HCT116 (cell line): ENCODE measurements around the gene CD63. TPM values are rescaled to one million over a fixed set of nuclear protein-coding genes. Genes with fewer than 3 reads are reported as not detected.

Experiments
- ATAC-seq: fragments of 200-7000 bp; cut with Tn5 transposase; 2 replicates; pipeline ENCODE4 v1.9.1; 2020; ENCODE audit warnings: mild to moderate bottlenecking, moderate library complexity
- BruUV-seq: library from RNA; stranded (reverse); fragments of 400-500 nt; replicated peaks from 2 replicates; lab custom pipeline; 2021; lab: Mats Ljungman, UMichigan
- CTCF ChIA-PET: fragments of 300-600 bp; sonication (Branson Sonifier 250); formaldehyde crosslinking; loops from one replicate; lab custom pipeline; 2021; ENCODE audit warnings: antibody characterized with exemption; lab: Charles Lee
- POLR2A ChIA-PET: fragments of 300-600, 350-600 bp; sonication (Branson Sonifier 250); formaldehyde crosslinking; loops from one replicate; lab custom pipeline; 2021; ENCODE audit warnings: antibody characterized with exemption; lab: Charles Lee
- RAD21 ChIA-PET, 2 experiments: fragments of 300-600 bp; sonication (Branson Sonifier 250); formaldehyde crosslinking; loops; one replicate each; lab custom pipeline; 2023; ENCODE audit warnings: low total read pairs in 2 of 2; ENCODE audit not compliant: uncharacterized antibody in 2 of 2, unreplicated experiment in 2 of 2, low non-redundant PET in 1 of 2; lab: Charles Lee
- DNase-seq: peaks from one replicate; pipeline ENCODE4 v3.0.0-alpha.2; 2010; ENCODE audit warnings: low read depth, low spot score
- H2AFZ ChIP-seq: fragments of 200-600 bp; shearing (Covaris generic), sonication (generic); 2 replicates; pipeline ENCODE4 v1.6.1; 2017; ENCODE audit warnings: low read depth, mixed run types, mixed read lengths, antibody characterized with exemption, low read length; ENCODE audit not compliant: poor library complexity, severe bottlenecking
- H3K27ac ChIP-seq: 2 replicates; pipeline ENCODE4 v1.5.1; 2012; ENCODE audit warnings: low read depth, low read length
- H3K27me3 ChIP-seq: fragments of 200-600 bp; sonication (generic); 2 replicates; pipeline ENCODE4 v1.6.1; 2016; ENCODE audit warnings: mixed run types, low read length, mixed read lengths; ENCODE audit not compliant: insufficient read depth
- H3K36me3 ChIP-seq, 2 experiments: fragments of 200-500 bp in 1 of 2; fragments of 200-600 bp in 1 of 2; sonication (Bioruptor generic) in 1 of 2; sonication (generic) in 1 of 2; 2 replicates each; pipeline versions ENCODE4 v1.5.1 to v1.6.1; 2014 to 2016; ENCODE audit warnings: low read length in 2 of 2, inconsistent platforms in 1 of 2, mixed read lengths in 1 of 2, mixed run types in 1 of 2; ENCODE audit not compliant: insufficient read depth in 2 of 2, control insufficient read depth in 1 of 2
- H3K4me1 ChIP-seq, 2 experiments: fragments of 200-600 bp in 1 of 2; sonication (generic) in 1 of 2; 2 replicates each; pipeline versions ENCODE4 v1.5.1 to v1.6.1; 2012 to 2017; ENCODE audit warnings: low read length in 2 of 2, inconsistent platforms in 1 of 2, mild to moderate bottlenecking in 1 of 2, mixed read lengths in 1 of 2, mixed run types in 1 of 2, moderate library complexity in 1 of 2; ENCODE audit not compliant: insufficient read depth in 2 of 2, control insufficient read depth in 1 of 2
- H3K4me2 ChIP-seq: fragments of 200-600 bp; sonication (generic); 2 replicates; pipeline ENCODE4 v1.6.1; 2017; ENCODE audit warnings: mixed run types, low read length, mixed read lengths
- H3K4me3 ChIP-seq, 2 experiments: fragments of 200-600 bp in 1 of 2; sonication (generic) in 1 of 2; replicated peaks in 1 of 2; 2 replicates each; pipeline ENCODE4 v1.5.1; 2011 to 2016; ENCODE audit warnings: low read length in 2 of 2, control low read depth in 1 of 2, low read depth in 1 of 2, mild to moderate bottlenecking in 1 of 2, mixed read lengths in 1 of 2, mixed run types in 1 of 2
- H3K79me2 ChIP-seq: fragments of 200-600 bp; sonication (generic); 2 replicates; pipeline ENCODE4 v1.6.1; 2017; ENCODE audit warnings: mild to moderate bottlenecking, mixed run types, low read length, moderate library complexity, mixed read lengths; ENCODE audit not compliant: insufficient read depth
- H3K9ac ChIP-seq: fragments of 200-600 bp; sonication (generic); 2 replicates; pipeline ENCODE4 v1.6.1; 2016; ENCODE audit warnings: low read length, mixed read lengths
- H3K9me2 ChIP-seq: fragments of 200-600 bp; sonication (generic), shearing (Covaris generic); 2 replicates; pipeline ENCODE4 v1.6.1; 2017; ENCODE audit warnings: mixed run types, mild to moderate bottlenecking, moderate library complexity; ENCODE audit not compliant: insufficient read depth
- H3K9me3 ChIP-seq, 2 experiments: fragments of 200-500 bp in 1 of 2; fragments of 200-600 bp in 1 of 2; sonication (Bioruptor generic) in 1 of 2; sonication (generic) in 1 of 2; 2 replicates each; pipeline ENCODE4 v1.6.1; 2014 to 2017; ENCODE audit warnings: low read length in 2 of 2, mixed read lengths in 2 of 2, inconsistent platforms in 1 of 2, low read depth in 1 of 2, mild to moderate bottlenecking in 1 of 2, mixed run types in 1 of 2, moderate library complexity in 1 of 2; ENCODE audit not compliant: control insufficient read depth in 1 of 2, insufficient read depth in 1 of 2
- H4K20me1 ChIP-seq: fragments of 200-600 bp; sonication (generic), shearing (Covaris generic); 2 replicates; pipeline ENCODE4 v1.6.1; 2017; ENCODE audit warnings: mixed run types, mild to moderate bottlenecking, moderate library complexity; ENCODE audit not compliant: insufficient read depth
- ATF3 ChIP-seq: IDR thresholded peaks from 2 replicates; pipeline ENCODE4 v1.6.1; 2012
- CBX3 ChIP-seq: IDR thresholded peaks from 2 replicates; pipeline ENCODE4 v1.6.1; 2012; ENCODE audit warnings: low read depth
- CTCF ChIP-seq, 3 experiments: fragments of 200-600 bp in 1 of 3; sonication (generic) in 1 of 3; IDR thresholded peaks in 2 of 3; conservative IDR thresholded peaks in 1 of 3; 2 replicates each; pipeline ENCODE4 v1.5.1; 2012 to 2017; ENCODE audit warnings: low read depth in 2 of 3, low read length in 2 of 3, antibody characterized with exemption in 1 of 3, borderline replicate concordance in 1 of 3, control low read depth in 1 of 3, mild to moderate bottlenecking in 1 of 3, mixed read lengths in 1 of 3, mixed run types in 1 of 3, moderate library complexity in 1 of 3; ENCODE audit not compliant: insufficient read depth in 1 of 3
- EGR1 ChIP-seq: IDR thresholded peaks from 2 replicates; pipeline ENCODE4 v1.6.1; 2012; ENCODE audit warnings: low read depth
- ELF1 ChIP-seq: IDR thresholded peaks from 2 replicates; pipeline ENCODE4 v1.6.1; 2012; ENCODE audit warnings: low read depth, borderline replicate concordance
- MAX ChIP-seq: IDR thresholded peaks from 2 replicates; pipeline ENCODE4 v1.6.1; 2012
- REST ChIP-seq: IDR thresholded peaks from 2 replicates; pipeline ENCODE4 v1.6.1; 2012; ENCODE audit warnings: low read depth
- SP1 ChIP-seq: IDR thresholded peaks from 2 replicates; pipeline ENCODE4 v1.6.1; 2012; ENCODE audit warnings: low read depth
- TCF7L2 ChIP-seq: IDR thresholded peaks from 2 replicates; pipeline ENCODE4 v1.7.0; 2011; ENCODE audit warnings: borderline replicate concordance, inconsistent platforms; ENCODE audit not compliant: insufficient read depth, insufficient read length; ENCODE audit errors: extremely low read depth
- ZFX ChIP-seq: fragments of 450-650 bp; IDR thresholded peaks from 2 replicates; pipeline ENCODE4 v1.6.1; 2017
- intact Hi-C: fragments of 100-400 bp; cut with micrococcal nuclease; formaldehyde crosslinking; loops from 2 replicates; pipeline ENCODE4 v1.10.0; 2022
- total RNA-seq: library from RNA; stranded (reverse); gene quantifications from one replicate; pipeline ENCODE4 v1.2.1, GENCODE V29; 2021; ENCODE audit not compliant: unreplicated experiment

Gene CD63
- total RNA-seq, 1 experiment from 2014 or later = 355 TPM

- H3K79me2 ChIP-seq = peaks cover 11% of the 10 kb centered on the region
- H3K27ac ChIP-seq = no peak overlapping the region
- no peaks in the 10 kb centered on the region for H3K9me2 ChIP-seq
- no peak overlapping the region for H3K4me3 ChIP-seq
- BruUV-seq = no TSS peak
- H3K36me3 ChIP-seq = no peaks in the 10 kb centered on the region
- TF ChIP-seq CTCF (IDR thresholded peaks at IDR 0.05 in 2 of 3, conservative IDR thresholded peaks at IDR 0.05 in 1 of 3; ENCODE audit: borderline replicate concordance in 1 of 3, insufficient read depth in 1 of 3, low read depth in 2 of 3, low read length in 2 of 3) (no peak), CBX3 (no peak), MAX (no peak), ELF1 (no peak), TCF7L2 (no peak), REST (no peak), EGR1 (no peak), ATF3 (no peak), ZFX (no peak), SP1 (no peak)
- POLR2A ChIA-PET = no interaction called here
- RAD21 ChIA-PET = no interaction called here
- H3K9me3 ChIP-seq = no peaks in the 10 kb centered on the region
- H3K4me2 ChIP-seq = no peak overlapping the region
- CTCF ChIA-PET = no interaction called here
- H3K27me3 ChIP-seq = peaks cover 26% of the 10 kb centered on the region; the same call in 1 of the 2 replicates
- DNase-seq (no peak), ATAC-seq (no peak)
- intact Hi-C loops = no loop called here
- no peak overlapping the region for H2AFZ ChIP-seq
- H3K4me1 ChIP-seq = peaks cover 19 to 29% of the 10 kb centered on the region in 2 experiments
- H4K20me1 ChIP-seq = no peaks in the 10 kb centered on the region
- H3K9ac ChIP-seq = no peak overlapping the region
Observed at GRCh38 chr12:55712700-55713415, 16.0 kb downstream of the CD63 start.
